Cardiac muscle cell (in vitro differentiated cells and primary cell): ENCODE results near the gene TACR1. TPM values are rescaled to one million over a fixed set of nuclear protein-coding genes. Genes with fewer than 3 reads are reported as not detected.
"Not testable (repeated sequence)": the region's sequence is repeated elsewhere in the genome, so short reads cannot be mapped to it uniquely, and the experiment has no call there.

Experiments used
- DNase-seq, 2 donors: peaks; one replicate each; pipeline versions ENCODE4 v3.0.0 to v3.0.0-alpha.2; 2010 to 2017; ENCODE audit warnings: low read depth in 1 of 2, low spot score in 1 of 2
- H3K27ac ChIP-seq: fragments of 200-600 bp; sonication (generic); 2 replicates; pipeline ENCODE4 v1.5.1; 2016
- H3K27me3 ChIP-seq: fragments of 200-600 bp; sonication (generic); 2 replicates; pipeline ENCODE4 v1.6.0; 2016; ENCODE audit warnings: control low read depth
- H3K36me3 ChIP-seq: fragments of 200-600 bp; sonication (generic); 2 replicates; pipeline ENCODE4 v1.5.1; 2016; ENCODE audit warnings: control low read depth
- H3K4me1 ChIP-seq: fragments of 200-600 bp; sonication (generic); 2 replicates; pipeline ENCODE4 v1.8.1; 2017; ENCODE audit warnings: low read depth, mild to moderate bottlenecking, mixed run types
- H3K4me3 ChIP-seq: fragments of 200-600 bp; sonication (generic); 2 replicates; pipeline ENCODE4 v1.5.1; 2016; ENCODE audit warnings: mild to moderate bottlenecking
- H3K9me3 ChIP-seq: fragments of 200-600 bp; sonication (generic); 2 replicates; pipeline ENCODE4 v1.5.1; 2017; ENCODE audit warnings: low read depth, mild to moderate bottlenecking, control low read depth
- CTCF ChIP-seq: IDR thresholded peaks from 2 replicates; pipeline ENCODE4 v1.5.1; 2012; ENCODE audit warnings: low read depth, mild to moderate bottlenecking, low read length
- polyA plus RNA-seq: library from polyadenylated mRNA; unstranded; fragments of >200 nt; fragmentation: Nextera tagmentation; extraction: Ambion mirVana; gene quantifications from 2 replicates; pipeline ENCODE4 v1.2.1, GENCODE V29; 2016
- total RNA-seq: library from RNA; depleted of rRNA; stranded (reverse); fragments of >200 nt; gene quantifications from 2 replicates; pipeline ENCODE4 v1.2.3, GENCODE V29; 2016

Gene TACR1
- total and polyA plus RNA-seq, 2 experiments from 2014 or later = not detected

- H3K4me3 ChIP-seq = no peak overlapping the region
- no peak for TF ChIP-seq CTCF
- no peak for DNase-seq
These were observed 21.9 kb downstream of the TACR1 start for GRCh38 chr2:75177427-75177826.

GRCh38 chr2:75175456-75175855 lies 23.9 kb downstream of the TACR1 start:
- DNase-seq = no peak
- Histone ChIP-seq H3K4me1 (no peaks in the 10 kb centered on the region), H3K9me3 (no peaks in the 10 kb centered on the region), H3K27me3 (no peaks in the 10 kb centered on the region), H3K27ac (no peak overlapping the region), H3K4me3 (no peak overlapping the region), H3K36me3 (no peaks in the 10 kb centered on the region)
- TF ChIP-seq CTCF = no peak

More at GRCh38 chr2:75177427-75177826, 21.9 kb downstream of the TACR1 start:
- Histone ChIP-seq H3K36me3 (no peaks in the 10 kb centered on the region), H3K9me3 (no peaks in the 10 kb centered on the region), H3K27ac (no peak overlapping the region), H3K27me3 (no peaks in the 10 kb centered on the region), H3K4me1 (no peaks in the 10 kb centered on the region)

DNA sequence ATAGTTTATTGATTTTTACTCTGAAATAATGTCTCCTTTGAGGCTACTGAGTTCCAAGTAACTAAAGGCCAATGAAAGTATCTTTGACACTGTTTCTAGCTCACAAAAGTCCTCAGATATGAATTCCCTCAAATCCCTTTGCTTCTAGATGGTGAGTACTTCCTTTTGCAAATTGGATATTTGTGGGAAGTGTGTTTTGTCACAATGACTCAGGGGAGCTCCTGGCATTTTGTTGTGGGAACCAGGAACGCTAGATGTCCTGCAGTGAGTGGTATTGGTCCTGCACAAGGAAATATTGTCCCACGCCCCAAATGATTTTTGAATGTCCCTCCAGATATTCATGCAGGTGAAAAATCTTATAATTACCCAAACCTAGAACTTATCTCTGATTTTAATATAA lies 24.3 kb downstream of the TACR1 start:
- no peak for TF ChIP-seq CTCF
- H3K27me3 ChIP-seq = no peaks in the 10 kb centered on the region
- H3K9me3 ChIP-seq = no peaks in the 10 kb centered on the region
- H3K4me3 ChIP-seq = no peak overlapping the region
- no peak overlapping the region for H3K27ac ChIP-seq
- DNase-seq = no peak
- H3K4me1 ChIP-seq = no peaks in the 10 kb centered on the region
- no peaks in the 10 kb centered on the region for H3K36me3 ChIP-seq

DNA sequence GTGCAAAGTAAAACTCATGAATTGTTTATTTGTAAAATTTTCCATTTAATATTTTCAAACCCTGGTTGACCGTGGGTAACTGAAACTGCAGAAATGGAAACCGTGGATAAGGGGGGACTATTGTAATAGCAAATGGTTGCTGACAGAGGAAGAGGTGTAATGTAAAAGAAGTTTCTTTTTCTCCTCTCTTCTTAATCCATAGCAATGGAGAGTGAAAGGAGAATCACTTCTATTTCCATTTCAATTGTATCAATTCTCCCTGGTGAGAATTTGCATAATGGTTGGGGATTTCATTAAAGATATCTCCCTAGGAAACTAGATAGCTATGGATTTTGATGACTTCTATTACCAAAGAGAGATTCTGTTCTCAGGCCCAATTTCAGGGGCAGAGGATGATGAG lies 24.8 kb downstream of the TACR1 start:
- H3K36me3 ChIP-seq = no peaks in the 10 kb centered on the region
- no peaks in the 10 kb centered on the region for H3K4me1 ChIP-seq
- DNase-seq = no peak
- no peaks in the 10 kb centered on the region for H3K9me3 ChIP-seq
- TF ChIP-seq CTCF = no peak
- no peaks in the 10 kb centered on the region for H3K27me3 ChIP-seq
- no peak overlapping the region for H3K27ac ChIP-seq
- no peak overlapping the region for H3K4me3 ChIP-seq

GRCh38 chr2:75173740-75174139 lies 25.6 kb downstream of the TACR1 start:
- Histone ChIP-seq H3K27ac (no peak overlapping the region), H3K36me3 (no peaks in the 10 kb centered on the region), H3K4me1 (no peaks in the 10 kb centered on the region), H3K4me3 (no peak overlapping the region), H3K9me3 (no peaks in the 10 kb centered on the region), H3K27me3 (no peaks in the 10 kb centered on the region)
- no peak for TF ChIP-seq CTCF
- DNase-seq = no peak

- H3K36me3 ChIP-seq, H3K4me3 ChIP-seq, H3K9me3 ChIP-seq, H3K27ac ChIP-seq, H3K27me3 ChIP-seq, DNase-seq, H3K4me1 ChIP-seq: not testable (repeated sequence)
These were observed 27.9 kb downstream of the TACR1 start for GRCh38 chr2:75171423-75171822.
